ENCODE data around the gene SPEF1.
A peak's percentile ranks its signal among the peaks of the same experiment; 100 is the strongest.

Gene SPEF1

DNA sequence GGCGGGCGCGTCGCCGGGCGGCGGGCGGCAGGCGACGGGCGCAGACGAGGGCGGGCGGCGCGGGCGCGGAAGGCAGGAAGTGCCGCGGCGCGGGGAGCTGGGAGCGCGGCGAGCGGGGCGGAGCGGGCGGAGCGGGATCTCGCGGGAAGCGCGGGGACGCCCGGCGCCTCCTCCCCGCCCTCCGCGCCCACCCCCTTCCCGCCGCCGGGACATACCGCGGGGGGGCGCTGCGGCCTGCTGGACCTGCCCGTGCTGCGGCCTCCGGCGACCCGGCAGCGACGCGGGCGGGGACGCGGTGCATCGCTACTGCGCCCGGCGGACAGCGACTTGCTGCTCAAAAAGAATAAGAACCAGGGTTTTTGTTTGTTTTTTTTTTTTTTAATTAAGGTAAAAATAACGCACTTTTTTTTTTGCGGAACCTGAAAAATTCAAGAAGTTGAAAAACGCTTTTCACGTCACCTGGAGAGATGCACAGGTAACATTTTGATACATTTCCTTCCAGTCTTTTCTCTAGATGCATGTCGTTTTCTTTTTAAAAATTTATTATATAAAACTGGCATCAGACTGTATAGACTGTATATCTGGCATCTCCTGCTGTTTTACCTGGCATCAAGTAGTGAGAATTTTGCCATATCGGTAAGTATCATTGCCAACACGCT, 5.5 kb upstream of the SPEF1 start, which contains the start of gene CENPB:
Gene CENPB (minus strand): TSS at position 76 of the 659 bp plus-strand sequence. CDS start 257 bp downstream, outside the sequence.
- DNase-seq: peak; percentile 89

- DNase-seq: peak; percentile 36
Observed at GRCh38 chr20:3786126-3786484, 4.9 kb upstream of the SPEF1 start.

GRCh38 chr20:3785240-3786125, 4.2 kb upstream of the SPEF1 start:
- DNase-seq: no peak

- DNase-seq: no peak
Observed at GRCh38 chr20:3784863-3785239, 3.6 kb upstream of the SPEF1 start.

DNA sequence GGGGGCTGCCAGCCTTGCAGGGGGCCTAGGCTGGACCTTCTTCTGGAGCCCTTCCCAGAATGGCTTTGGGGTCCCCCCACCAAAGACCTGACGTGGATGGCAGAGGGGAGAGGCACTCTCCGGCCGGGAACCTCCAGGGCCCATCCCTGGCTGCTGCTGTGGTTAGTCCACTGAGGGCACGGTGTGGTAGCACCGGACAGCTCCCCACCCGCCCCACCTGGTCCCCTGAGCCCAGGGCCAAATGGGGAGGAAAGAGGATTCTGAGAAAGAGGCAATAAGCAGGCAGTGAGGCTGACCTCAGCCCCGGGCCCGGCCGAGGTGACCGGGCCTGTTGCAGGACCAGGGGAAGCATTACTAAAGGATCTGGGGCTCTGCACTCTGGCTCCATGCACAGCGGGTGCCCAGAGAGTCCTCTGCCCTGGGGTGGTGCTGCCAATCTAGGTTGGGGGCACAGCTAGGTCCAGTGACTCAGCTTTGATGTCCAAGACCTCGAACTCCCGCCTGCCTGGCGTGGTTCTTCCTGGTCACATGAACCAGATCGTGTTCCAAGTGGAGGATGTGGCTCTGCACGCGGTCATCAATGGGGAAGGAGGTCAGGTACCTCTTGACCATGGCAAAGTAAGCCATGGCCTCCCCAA, 3.1 kb upstream of the SPEF1 start:
- DNase-seq: no peak

DNA sequence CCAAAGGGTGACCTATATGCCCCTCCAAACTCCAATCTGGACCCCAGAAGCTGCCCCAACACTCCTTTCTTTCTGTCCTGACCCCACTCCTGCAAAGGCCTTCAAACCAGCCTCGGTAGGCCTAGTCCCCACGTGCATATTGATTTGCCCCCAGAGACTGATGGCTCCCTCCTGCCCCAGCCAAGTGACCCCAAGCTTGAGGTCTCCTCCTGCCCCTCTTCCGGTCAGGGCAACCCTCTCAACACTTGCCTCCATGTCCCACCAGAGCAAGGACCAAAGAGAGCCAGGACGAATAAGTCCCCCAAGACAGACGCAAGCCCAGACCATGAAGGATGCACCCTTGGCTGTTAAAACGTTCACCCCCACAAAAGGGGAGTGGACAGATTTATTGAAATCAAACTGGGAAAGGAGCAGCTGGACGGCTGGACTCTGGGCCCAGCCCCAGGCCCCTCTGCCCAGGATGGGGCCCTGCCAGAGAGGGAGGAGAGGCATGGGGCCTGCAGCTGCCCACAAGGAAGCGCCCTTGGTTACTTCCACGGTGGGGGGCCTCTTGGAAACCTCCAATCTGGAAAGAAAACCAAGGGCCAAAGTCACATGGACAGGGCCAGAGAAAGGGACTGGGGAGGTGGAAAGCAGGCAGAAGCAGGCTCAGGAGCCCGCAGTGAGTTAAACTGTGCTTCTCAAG, 2.4 kb upstream of the SPEF1 start:
- DNase-seq: no peak

GRCh38 chr20:3783068-3783489, 1.8 kb upstream of the SPEF1 start:
- no peak for DNase-seq

DNA sequence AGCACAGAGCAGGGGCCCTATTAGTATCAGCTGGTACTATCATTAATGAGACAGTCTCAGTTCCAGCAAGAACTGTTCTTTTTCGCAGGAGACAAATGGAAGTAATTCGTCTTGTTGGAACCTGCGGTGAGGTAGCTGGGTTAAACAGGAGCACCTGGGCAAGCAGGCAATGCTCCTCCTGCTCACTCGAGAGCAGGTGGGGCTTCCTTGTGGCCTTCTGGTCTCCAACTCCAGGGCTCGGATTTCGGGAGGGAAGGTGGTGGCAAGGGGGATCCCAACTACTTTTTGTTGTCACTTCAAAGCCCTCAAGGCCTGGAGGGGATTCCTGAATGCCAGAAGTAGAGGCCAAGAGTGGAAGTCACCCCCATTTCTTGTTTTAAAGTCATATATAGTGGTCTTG, 1.3 kb upstream of the SPEF1 start:
- DNase-seq: no peak

DNA sequence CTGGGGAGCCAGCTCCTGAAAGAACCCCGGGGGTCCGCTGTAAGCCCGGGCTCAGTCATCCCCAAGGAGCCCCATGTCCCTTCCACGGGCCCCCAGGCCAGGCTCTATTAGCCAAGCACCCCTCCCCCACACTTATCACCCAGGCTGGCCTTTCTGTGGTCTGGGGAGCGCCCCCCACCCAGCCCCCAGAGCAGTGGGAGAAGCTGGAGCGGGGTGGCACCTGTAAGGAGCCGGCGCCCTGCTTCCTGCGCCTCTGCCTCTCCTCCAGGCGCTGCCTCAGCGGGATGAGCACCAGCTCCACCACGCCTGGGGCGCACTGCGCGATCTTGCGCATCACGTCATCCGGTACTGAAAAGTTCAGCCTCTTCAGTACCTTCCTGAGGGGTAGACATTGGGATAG, 2.3 kb downstream of the SPEF1 start:
- DNase-seq: no peak

- DNase-seq: peak; percentile 10
Observed at GRCh38 chr20:3777716-3778629, 3.3 kb downstream of the SPEF1 start.

- DNase-seq: no peak
Observed at GRCh38 chr20:3777381-3777715, 3.9 kb downstream of the SPEF1 start.

DNA sequence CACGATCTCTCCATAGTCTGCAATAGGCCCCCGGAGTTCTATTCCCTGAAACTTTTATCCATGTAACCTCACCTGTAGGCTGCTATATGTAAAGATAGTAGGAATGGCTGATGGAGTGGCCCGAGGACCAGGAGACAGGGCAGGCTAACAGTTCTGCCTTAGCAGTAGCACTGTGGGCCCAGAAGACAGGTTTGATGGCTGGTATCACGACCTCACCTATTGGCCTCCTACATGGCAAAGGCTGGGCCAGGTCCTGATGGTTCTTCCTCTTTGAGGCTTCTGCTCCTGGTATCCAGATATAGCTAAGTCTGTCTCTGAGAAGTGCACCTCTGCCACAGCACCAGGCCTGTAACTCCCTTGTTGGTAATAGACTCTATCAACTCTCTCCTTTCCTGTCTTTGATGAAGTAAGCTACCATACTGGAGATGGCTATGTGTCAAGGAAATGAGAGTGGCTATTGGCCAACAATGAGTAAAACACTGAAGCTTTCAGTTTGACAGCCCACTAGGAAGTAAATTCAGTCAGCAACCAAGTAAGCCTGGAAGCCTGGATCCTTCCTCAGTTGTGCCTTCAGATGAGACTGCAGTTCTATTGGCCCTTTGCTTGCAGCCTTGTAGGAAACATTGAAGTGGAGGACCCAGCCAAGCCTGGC, 5.7 kb downstream of the SPEF1 start:
- DNase-seq: no peak

- no peak for DNase-seq
Observed at GRCh38 chr20:3771552-3772058, 9.6 kb downstream of the SPEF1 start.

DNA sequence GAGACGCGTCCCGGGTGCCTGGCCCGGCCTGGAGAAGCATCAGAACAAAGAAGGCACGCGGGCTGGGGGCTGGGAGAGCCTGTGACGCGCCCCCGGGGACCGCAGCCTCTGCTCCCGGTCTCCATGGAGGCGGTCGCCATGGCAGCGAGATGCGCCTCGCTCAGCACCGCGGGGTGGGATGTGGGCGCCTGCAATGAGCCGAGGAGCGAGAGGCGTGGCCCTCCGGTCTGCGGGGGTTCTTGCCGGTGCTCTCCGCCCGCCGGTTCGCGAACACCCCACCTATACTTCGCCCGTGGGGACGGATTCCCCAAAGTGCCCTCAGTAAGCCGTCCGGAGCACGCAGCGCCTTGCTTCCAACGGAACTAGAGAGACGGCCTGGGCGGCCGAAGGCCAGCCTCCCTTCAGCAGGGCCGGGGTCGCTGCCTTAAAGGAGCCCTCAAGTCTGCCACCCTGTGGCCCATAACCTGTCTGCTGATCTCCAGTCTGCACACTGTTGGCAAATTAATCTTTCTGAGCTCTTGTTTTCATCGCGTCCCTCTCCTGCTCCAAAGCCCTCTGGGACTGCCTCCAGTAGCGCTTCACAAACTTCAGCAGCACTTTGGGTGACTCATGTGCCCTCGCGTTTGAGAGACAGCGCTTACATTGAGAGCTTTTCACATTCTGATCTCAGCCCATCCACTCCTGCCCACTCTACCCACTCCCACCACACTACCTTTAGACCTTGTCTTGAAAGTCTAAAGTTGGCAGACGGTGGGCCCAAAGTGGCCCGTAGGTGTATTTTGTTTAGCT, 12.7 kb downstream of the SPEF1 start:
- peak; percentile 75 for DNase-seq

- peak; percentile 96 for DNase-seq
Observed at GRCh38 chr20:3767427-3768341, 13.6 kb downstream of the SPEF1 start, which contains the start of gene ADISSP. TSS of gene ADISSP (minus strand) at chr20:3767753. CDS start at chr20:3760100, 7,653 bp downstream.

- no peak for DNase-seq
Observed at GRCh38 chr20:3767110-3767426, 14.2 kb downstream of the SPEF1 start.

DNA sequence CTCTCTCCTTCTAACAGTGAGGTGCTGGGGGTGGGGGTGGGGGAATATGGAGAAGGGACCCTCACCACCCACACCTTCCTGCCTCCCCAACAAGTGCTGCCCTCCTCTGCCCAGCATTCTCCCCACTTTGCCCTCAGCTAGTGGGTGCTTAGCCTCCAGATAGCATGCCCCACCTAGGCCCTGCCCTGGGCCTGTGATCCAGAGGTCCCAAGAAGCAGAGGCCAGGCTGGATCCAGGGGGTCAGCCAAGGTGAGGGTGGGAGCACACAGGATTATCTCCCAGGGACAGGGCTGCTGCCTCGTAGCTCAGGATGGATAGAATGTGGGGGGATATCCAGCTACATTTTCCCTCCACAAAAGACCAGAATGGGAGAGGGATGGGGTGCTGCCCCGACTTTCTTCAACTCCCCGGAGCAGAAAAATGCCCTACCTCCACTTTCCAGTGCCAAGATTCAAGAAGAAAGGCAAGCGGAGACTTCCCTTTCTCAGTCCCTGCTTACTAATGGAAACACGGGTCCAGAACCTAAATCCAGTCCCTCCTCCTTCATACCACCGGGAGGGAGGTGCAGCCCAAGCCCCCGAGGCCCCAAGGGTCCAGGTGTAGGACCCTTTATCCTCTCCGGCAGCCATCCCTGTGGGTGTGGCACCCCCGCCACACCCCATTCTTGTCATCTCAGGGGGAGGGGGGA, 14.7 kb downstream of the SPEF1 start:
- DNase-seq: no peak

- no peak for DNase-seq
Observed at GRCh38 chr20:3765171-3765882, 15.9 kb downstream of the SPEF1 start.

Measured in activated effector memory CD4-positive, alpha-beta T cell treated with Interleukin-2 at 50 U/mL for 16 hours (primary cell).